NT2/D1 (cell line): Measurements from ENCODE around the gene EGFR.

Source experiments
- SUZ12 ChIP-seq: IDR thresholded peaks from 2 replicates; pipeline ENCODE4 v1.6.1; 2011; ENCODE audit not compliant: insufficient read length, insufficient read depth; ENCODE audit errors: extremely low read depth
- ZNF274 ChIP-seq: IDR thresholded peaks from 2 replicates; pipeline ENCODE4 v1.6.1; 2011; ENCODE audit warnings: mild to moderate bottlenecking, low read depth, low read length

- TF ChIP-seq ZNF274 (no peak), SUZ12 (no peak)
Measured at GRCh38 chr7:55181762-55182161, 162.9 kb downstream of the EGFR start.
